Lower leg skin (tissue), 4 donors: ENCODE measurements around the gene PIGC. TPM values are rescaled to one million over a fixed set of nuclear protein-coding genes. Genes with fewer than 3 reads are reported as not detected.
"Not testable (repeated sequence)": the region's sequence is repeated elsewhere in the genome, so short reads cannot be mapped to it uniquely, and the experiment has no call there.

Source experiments
- DNase-seq, 2 donors: peaks; one replicate each; pipeline ENCODE4 v3.0.0-alpha.2; 2019; ENCODE audit warnings: low spot score in 2 of 2
- H3K4me3 ChIP-seq: fragments of 200-600 bp; sonication (generic); 2 replicates; pipeline ENCODE4 v1.5.1; 2017; ENCODE audit warnings: mild to moderate bottlenecking, low read depth; ENCODE audit not compliant: poor library complexity, severe bottlenecking
- CTCF ChIP-seq, 3 donors: fragments of 450-650 bp; IDR thresholded peaks; one replicate each; pipeline ENCODE4 v1.5.1; 2016; ENCODE audit warnings: antibody characterized with exemption in 3 of 3, mild to moderate bottlenecking in 3 of 3, moderate library complexity in 2 of 3
- POLR2A ChIP-seq, 2 donors: fragments of 450-650 bp; IDR thresholded peaks; one replicate each; pipeline ENCODE4 v1.6.1; 2016 to 2017; ENCODE audit warnings: antibody characterized with exemption in 2 of 2, mild to moderate bottlenecking in 1 of 2, moderate library complexity in 1 of 2
- WGBS, 2 donors: methylation state at CpG; one replicate each; pipeline ENCODE4 v1.1.5; 2018; 5-methylcytosine and 5-hydroxymethylcytosine counted together
- intact Hi-C: fragments of 100-400 bp; cut with DNase I; formaldehyde crosslinking; loops from one replicate; pipeline ENCODE4 v1.15.0; 2023; ENCODE audit warnings: low total_unique reads
- total RNA-seq, 4 donors: library from RNA; depleted of rRNA; stranded (reverse); fragments of >200 nt; gene quantifications; one replicate each; pipeline ENCODE4 v1.1.0, GENCODE V29; 2016

The PIGC gene
- total RNA-seq, 4 donors from 2014 or later = 26.2 to 60.3 (median 48.4) TPM

GRCh38 chr1:172442843-172443565, 865 bp downstream of the PIGC start:
- WGBS, 2 donors = 62 to 65% methylated on average over 3 of the region's 3 CpGs
- TF ChIP-seq POLR2A (IDR thresholded peaks at IDR 0.05) (no peak), CTCF (IDR thresholded peaks at IDR 0.05) (no peak)
- intact Hi-C loops = loop anchor here (10.0 kb wide), 1 partner anchor 92 kb away; the partner anchor contains the start of gene SUCO
- peak overlapping the region; percentile 86 for H3K4me3 ChIP-seq
- DNase-seq = no peak

GRCh38 chr1:172442404-172442803, 1.5 kb downstream of the PIGC start:
- intact Hi-C loops = loop anchor here (10.0 kb wide), 1 partner anchor 92 kb away; the partner anchor contains the start of gene SUCO
- no peak for DNase-seq
- no peak for TF ChIP-seq POLR2A (IDR thresholded peaks at IDR 0.05)
- no peak for TF ChIP-seq CTCF (IDR thresholded peaks at IDR 0.05)
- no peak overlapping the region for H3K4me3 ChIP-seq
- WGBS, 2 donors = 94 to 99% methylated on average over 6 of the region's 6 CpGs

- H3K4me3 ChIP-seq, intact Hi-C loops, DNase-seq: not testable (repeated sequence)
- 93 to 97% methylated on average over 3 of the region's 3 CpGs for WGBS, 2 donors
Observed at GRCh38 chr1:172437183-172437582, 6.7 kb downstream of the PIGC start.

- intact Hi-C loops = no loop called here
- 40 to 48% methylated on average over 8 to 9 of the region's 9 CpGs for WGBS, 2 donors
- peak; percentile 65 to 87 for DNase-seq
- no peak overlapping the region for H3K4me3 ChIP-seq
- TF ChIP-seq POLR2A (IDR thresholded peaks at IDR 0.05) (no peak), CTCF (IDR thresholded peaks at IDR 0.05) (no peak)
Observed at GRCh38 chr1:172431721-172432192, 12.1 kb downstream of the PIGC start.

GRCh38 chr1:172431204-172431603, 12.7 kb downstream of the PIGC start:
- no peak for DNase-seq
- intact Hi-C loops = no loop called here
- TF ChIP-seq CTCF (IDR thresholded peaks at IDR 0.05) = no peak
- WGBS, 2 donors = 64 to 71% methylated on average over 2 of the region's 2 CpGs
- no peak overlapping the region for H3K4me3 ChIP-seq

GRCh38 chr1:172430128-172430454, 13.8 kb downstream of the PIGC start:
- intact Hi-C loops = no loop called here
- TF ChIP-seq CTCF (IDR thresholded peaks at IDR 0.05) (no peak), POLR2A (IDR thresholded peaks at IDR 0.05) (no peak)
- WGBS, 2 donors = 86% methylated on average over 1 of the region's 1 CpG
- no peak overlapping the region for H3K4me3 ChIP-seq
- no peak for DNase-seq
